SK-N-SH (cell line): ENCODE data around the gene PCED1A. TPM values are rescaled to one million over a fixed set of nuclear protein-coding genes. Genes with fewer than 3 reads are reported as not detected.

ENCODE experiments used
- CTCF ChIA-PET: fragments of 300-600, 350-600 bp; formaldehyde crosslinking; extraction: SDS; loops from one replicate; lab custom pipeline; 2021; lab: Yijun Ruan, JAX
- POLR2A ChIA-PET: fragments of 350-600 bp; sonication (Branson Sonifier 250); formaldehyde crosslinking; extraction: SDS; loops from one replicate; lab custom pipeline; 2020; ENCODE audit warnings: antibody characterized with exemption, inconsistent platforms; lab: Yijun Ruan, JAX
- DNase-seq: peaks from one replicate; pipeline ENCODE4 v3.0.0; 2012
- H2AFZ ChIP-seq: fragments of 200-600 bp; sonication (generic); 2 replicates; pipeline ENCODE4 v1.8.1; 2016; ENCODE audit warnings: antibody characterized with exemption, mild to moderate bottlenecking, low read depth
- H3F3A ChIP-seq: fragments of 200-600 bp; sonication (generic); replicated peaks from 2 replicates; pipeline ENCODE3; 2016; ENCODE audit warnings: antibody characterized with exemption, mild to moderate bottlenecking; ENCODE audit not compliant: insufficient read depth
- H3K27ac ChIP-seq, 2 experiments: fragments of 200-500 bp in 1 of 2; fragments of 200-600 bp in 1 of 2; sonication (Bioruptor generic) in 1 of 2; sonication (generic), shearing (Covaris generic) in 1 of 2; 2 replicates each; pipeline versions ENCODE4 v1.5.1 to v1.6.1; 2014 to 2016; ENCODE audit warnings: low read depth in 2 of 2, inconsistent platforms in 1 of 2, low read length in 1 of 2, mild to moderate bottlenecking in 1 of 2, mixed read lengths in 1 of 2
- H3K27me3 ChIP-seq: fragments of 200-600 bp; sonication (generic), shearing (Covaris generic); 2 replicates; pipeline ENCODE4 v1.6.1; 2016; ENCODE audit warnings: mixed run types; ENCODE audit not compliant: insufficient read depth
- H3K36me3 ChIP-seq, 2 experiments: fragments of 200-500 bp in 1 of 2; fragments of 200-600 bp in 1 of 2; sonication (Bioruptor generic) in 1 of 2; sonication (generic) in 1 of 2; replicated peaks in 1 of 2; 2 replicates each; pipeline versions ENCODE3 to v1.5.1; 2014 to 2016; ENCODE audit warnings: low read length in 1 of 2, mild to moderate bottlenecking in 1 of 2; ENCODE audit not compliant: insufficient read depth in 2 of 2, control insufficient read depth in 1 of 2
- H3K4me1 ChIP-seq, 2 experiments: fragments of 200-500 bp in 1 of 2; fragments of 200-600 bp in 1 of 2; sonication (Bioruptor generic) in 1 of 2; sonication (generic), shearing (Covaris generic) in 1 of 2; 2 replicates each; pipeline versions ENCODE4 v1.5.1 to v1.6.1; 2014 to 2016; ENCODE audit warnings: low read depth in 1 of 2, low read length in 1 of 2, mixed run types in 1 of 2; ENCODE audit not compliant: insufficient read depth in 2 of 2, control insufficient read depth in 1 of 2
- H3K4me2 ChIP-seq: fragments of 200-600 bp; sonication (generic), shearing (Covaris generic); 2 replicates; pipeline ENCODE4 v1.6.1; 2017; ENCODE audit warnings: mixed run types
- H3K4me3 ChIP-seq, 2 experiments: fragments of 200-500 bp in 1 of 2; fragments of 200-600 bp in 1 of 2; sonication (Bioruptor generic) in 1 of 2; sonication (generic), shearing (Covaris generic) in 1 of 2; 2 replicates each; pipeline versions ENCODE4 v1.5.1 to v1.8.1; 2014 to 2016; ENCODE audit warnings: low read depth in 2 of 2, inconsistent platforms in 1 of 2, low read length in 1 of 2, mild to moderate bottlenecking in 1 of 2, mixed read lengths in 1 of 2, moderate library complexity in 1 of 2
- H3K79me2 ChIP-seq: fragments of 200-600 bp; sonication (generic); 2 replicates; pipeline ENCODE4 v1.8.1; 2017; ENCODE audit warnings: mild to moderate bottlenecking; ENCODE audit not compliant: insufficient read depth
- H3K9ac ChIP-seq: fragments of 200-600 bp; sonication (generic); 2 replicates; pipeline ENCODE4 v1.6.1; 2017; ENCODE audit warnings: mixed run types
- H3K9me2 ChIP-seq: fragments of 200-600 bp; sonication (generic); 2 replicates; pipeline ENCODE4 v1.6.1; 2017; ENCODE audit warnings: mixed run types
- H3K9me3 ChIP-seq: fragments of 200-600 bp; sonication (generic); 2 replicates; pipeline ENCODE4 v1.6.1; 2017; ENCODE audit warnings: mixed run types, mild to moderate bottlenecking, moderate library complexity
- H4K20me1 ChIP-seq: fragments of 200-600 bp; sonication (generic); 2 replicates; pipeline ENCODE4 v1.6.1; 2017; ENCODE audit warnings: mild to moderate bottlenecking, mixed run types; ENCODE audit not compliant: insufficient read depth
- ELF1 ChIP-seq: IDR thresholded peaks from 2 replicates; pipeline ENCODE4 v1.4.0; 2012
- FOXM1 ChIP-seq: IDR thresholded peaks from 2 replicates; pipeline ENCODE4 v1.4.0; 2012; ENCODE audit warnings: low read depth, mild to moderate bottlenecking
- MEF2A ChIP-seq: IDR thresholded peaks from 2 replicates; pipeline ENCODE4 v1.4.0; 2012; ENCODE audit warnings: low read depth, borderline replicate concordance
- NFIC ChIP-seq: IDR thresholded peaks from 2 replicates; pipeline ENCODE4 v1.4.0; 2012; ENCODE audit warnings: borderline replicate concordance
- PBX3 ChIP-seq: IDR thresholded peaks from 2 replicates; pipeline ENCODE4; 2012
- POLR2AphosphoS5 ChIP-seq: IDR thresholded peaks from 2 replicates; pipeline ENCODE4 v1.6.1; 2012; ENCODE audit warnings: low read depth, low read length
- RAD21 ChIP-seq: IDR thresholded peaks from 2 replicates; pipeline ENCODE4 v1.6.1; 2012; ENCODE audit warnings: mild to moderate bottlenecking, low read length
- SMC3 ChIP-seq: IDR thresholded peaks from 2 replicates; pipeline ENCODE4 v1.6.1; 2012; ENCODE audit warnings: low read depth, low read length, improper control_type of control experiment
- TCF12 ChIP-seq: IDR thresholded peaks from 2 replicates; pipeline ENCODE4 v1.4.0; 2012
- TEAD4 ChIP-seq: IDR thresholded peaks from 2 replicates; pipeline ENCODE4 v1.4.0; 2012; ENCODE audit warnings: mild to moderate bottlenecking, borderline replicate concordance; ENCODE audit not compliant: insufficient read depth
- YY1 ChIP-seq: IDR thresholded peaks from 2 replicates; pipeline ENCODE4 v1.4.0; 2012; ENCODE audit warnings: low read depth, mild to moderate bottlenecking
- WGBS: methylation state at CpG from one replicate; pipeline ENCODE4 v1.1.6; 2017; ENCODE audit warnings: low lambda C conversion rate; 5-methylcytosine and 5-hydroxymethylcytosine counted together
- polyA plus RNA-seq, 3 experiments: library from polyadenylated mRNA; depleted of rRNA; stranded (reverse); fragments of >200 nt; gene quantifications; 2 replicates each; pipeline ENCODE4 v1.2.3, GENCODE V29; 2012
- TF ChIP-seq, protein P1 (sequence below): IDR thresholded peaks from 2 replicates; pipeline ENCODE4 v1.4.0; 2012; ENCODE audit warnings: low read depth, borderline replicate concordance
- TF ChIP-seq, protein P2 (sequence below): IDR thresholded peaks from 2 replicates; pipeline ENCODE4 v1.6.1; 2012; ENCODE audit warnings: mild to moderate bottlenecking, low read depth, low read length, moderate library complexity

PCED1A gene
- polyA plus RNA-seq, 1 of the 3 experiments (the other 2 are of a cell fraction): 65.2 TPM

- H3K79me2 ChIP-seq: no peaks in the 10 kb centered on the region
- H3K36me3 ChIP-seq: no peaks in the 10 kb centered on the region
- H3K9ac ChIP-seq: no peak overlapping the region
- TF ChIP-seq YY1 (no peak), TCF12 (no peak; the same call in 1 of the 2 replicates), SMC3 (no peak), POLR2AphosphoS5 (no peak), RAD21 (no peak), MEF2A (no peak)
- TF ChIP-seq, protein P1, sequence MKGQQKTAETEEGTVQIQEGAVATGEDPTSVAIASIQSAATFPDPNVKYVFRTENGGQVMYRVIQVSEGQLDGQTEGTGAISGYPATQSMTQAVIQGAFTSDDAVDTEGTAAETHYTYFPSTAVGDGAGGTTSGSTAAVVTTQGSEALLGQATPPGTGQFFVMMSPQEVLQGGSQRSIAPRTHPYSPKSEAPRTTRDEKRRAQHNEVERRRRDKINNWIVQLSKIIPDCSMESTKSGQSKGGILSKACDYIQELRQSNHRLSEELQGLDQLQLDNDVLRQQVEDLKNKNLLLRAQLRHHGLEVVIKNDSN: no peak
- H3K4me3 ChIP-seq: no peak overlapping the region
- H4K20me1 ChIP-seq: no peaks in the 10 kb centered on the region
- peaks cover 0 to 5% of the 10 kb centered on the region in 2 experiments; a peak in 1 of 4 replicates for H3K4me1 ChIP-seq
- 89% methylated on average over 2 of the region's 2 CpGs for WGBS
- H3F3A ChIP-seq: no peaks in the 10 kb centered on the region
- ChIA-PET POLR2A (no interaction called here), CTCF (no interaction called here)
- no peaks in the 10 kb centered on the region for H3K27me3 ChIP-seq
- H3K9me2 ChIP-seq: no peaks in the 10 kb centered on the region
- no peak overlapping the region for H3K27ac ChIP-seq
- DNase-seq: no peak
- no peak overlapping the region for H3K4me2 ChIP-seq
- no peaks in the 10 kb centered on the region for H3K9me3 ChIP-seq
- H2AFZ ChIP-seq: no peak overlapping the region
Observed at GRCh38 chr20:2825761-2826160, 14.7 kb downstream of the PCED1A start.

GRCh38 chr20:2822073-2822472 lies 18.4 kb downstream of the PCED1A start:
- Histone ChIP-seq H3K27ac (no peak overlapping the region), H3K4me3 (0 out of 4 replicates have a peak overlapping the region, but pooled peaks of 1 of the 2 experiments have one; percentile 4), H3K27me3 (no peaks in the 10 kb centered on the region), H4K20me1 (no peaks in the 10 kb centered on the region), H3K9ac (no peak overlapping the region), H3K79me2 (no peaks in the 10 kb centered on the region), H3K9me3 (no peaks in the 10 kb centered on the region), H3K4me1 (peaks cover 0 to 5% of the 10 kb centered on the region in 2 experiments; a peak in 1 of 4 replicates), H3K4me2 (no peak overlapping the region), H3K36me3 (no peaks in the 10 kb centered on the region), H3K9me2 (no peaks in the 10 kb centered on the region), H3F3A (no peaks in the 10 kb centered on the region), H2AFZ (no peak overlapping the region)
- ChIA-PET CTCF (interaction anchor here (0.9 kb wide), 1 partner anchor 16 kb away, joined by 3 read pairs; no protein-coding TSS in a partner anchor), POLR2A (interaction anchor here (1.1 kb wide), 1 partner anchor 13 kb away, joined by 6 read pairs; no protein-coding TSS in a partner anchor)
- TF ChIP-seq TCF12: peak; percentile 31; the same call in 1 of the 2 replicates
- no peak for TF ChIP-seq NFIC
- 33% methylated on average over 5 of the region's 5 CpGs for WGBS
- no peak for DNase-seq

DNA sequence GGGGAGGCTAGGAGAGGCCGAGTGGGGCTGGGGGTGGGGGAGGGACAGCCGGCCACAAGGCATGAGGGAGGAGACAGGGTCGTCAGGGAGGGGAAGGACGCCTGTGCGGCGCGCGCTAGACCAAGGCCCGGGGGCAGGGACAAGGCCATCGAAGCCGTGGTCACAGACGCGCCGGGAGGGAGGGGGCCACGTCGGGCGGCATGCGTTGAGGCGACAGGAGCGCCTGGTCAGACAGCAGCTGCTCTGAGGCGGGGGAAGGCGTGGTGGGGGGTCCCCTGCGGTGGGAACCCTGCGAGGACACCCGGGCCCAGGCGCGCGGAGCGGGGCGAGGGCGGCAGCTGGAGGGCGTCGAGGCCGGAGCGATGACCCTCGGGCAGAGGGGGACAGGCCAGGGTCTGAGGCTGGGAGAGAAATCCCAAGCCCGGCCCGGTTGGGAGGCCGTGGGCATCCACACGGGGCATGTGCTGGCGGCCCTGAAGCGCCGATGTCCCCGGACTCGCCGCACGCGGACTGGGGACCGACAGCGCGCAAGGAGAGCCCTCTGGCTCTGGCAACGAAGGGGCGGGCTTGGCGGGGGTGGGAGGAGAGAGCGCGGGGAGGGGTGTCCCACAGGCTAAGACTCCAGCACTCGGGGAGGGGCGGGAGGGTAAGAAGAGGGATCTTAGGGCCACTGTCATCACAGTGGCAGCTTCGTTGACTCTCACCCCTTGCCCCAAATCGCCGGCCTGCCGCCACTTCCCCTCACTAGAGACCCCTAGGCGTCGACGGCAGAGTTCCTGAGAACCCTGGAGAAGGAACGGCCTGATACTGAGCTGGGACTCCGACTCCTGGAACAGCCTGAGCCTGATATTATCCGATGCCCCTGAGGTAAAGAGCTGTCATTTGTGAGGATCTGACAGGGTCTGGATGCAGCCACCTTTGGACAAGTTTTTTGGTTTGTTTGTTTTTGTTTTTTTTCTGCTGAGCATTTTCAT lies 19.3 kb downstream of the PCED1A start:
- Histone ChIP-seq H3K4me1 (peaks cover 0 to 5% of the 10 kb centered on the region in 2 experiments; a peak in 1 of 4 replicates), H3K27ac (no peak overlapping the region), H4K20me1 (no peaks in the 10 kb centered on the region), H3K79me2 (no peaks in the 10 kb centered on the region), H3F3A (no peaks in the 10 kb centered on the region), H3K27me3 (no peaks in the 10 kb centered on the region), H3K4me3 (no peak overlapping the region), H3K9me2 (no peaks in the 10 kb centered on the region), H3K9ac (no peak overlapping the region), H3K4me2 (no peak overlapping the region), H3K36me3 (no peaks in the 10 kb centered on the region), H2AFZ (no peak overlapping the region), H3K9me3 (no peaks in the 10 kb centered on the region)
- 63% methylated on average over 56 of the region's 68 CpGs for WGBS
- DNase-seq: peak; percentile 71
- ChIA-PET POLR2A (interaction anchor here (1.1 kb wide), 1 partner anchor 13 kb away, joined by 6 read pairs; no protein-coding TSS in a partner anchor), CTCF (interaction anchor here (0.9 to 1.1 kb wide), 2 partner anchors 16 to 128 kb away, joined by 3 read pairs; partner anchors contain the start of gene EBF4)
- TF ChIP-seq, protein P1: no peak
- TF ChIP-seq PBX3 (no peak), YY1 (no peak), SMC3 (no peak), TEAD4 (no peak), ELF1 (no peak), FOXM1 (no peak), RAD21 (no peak)
- TF ChIP-seq, protein P2, sequence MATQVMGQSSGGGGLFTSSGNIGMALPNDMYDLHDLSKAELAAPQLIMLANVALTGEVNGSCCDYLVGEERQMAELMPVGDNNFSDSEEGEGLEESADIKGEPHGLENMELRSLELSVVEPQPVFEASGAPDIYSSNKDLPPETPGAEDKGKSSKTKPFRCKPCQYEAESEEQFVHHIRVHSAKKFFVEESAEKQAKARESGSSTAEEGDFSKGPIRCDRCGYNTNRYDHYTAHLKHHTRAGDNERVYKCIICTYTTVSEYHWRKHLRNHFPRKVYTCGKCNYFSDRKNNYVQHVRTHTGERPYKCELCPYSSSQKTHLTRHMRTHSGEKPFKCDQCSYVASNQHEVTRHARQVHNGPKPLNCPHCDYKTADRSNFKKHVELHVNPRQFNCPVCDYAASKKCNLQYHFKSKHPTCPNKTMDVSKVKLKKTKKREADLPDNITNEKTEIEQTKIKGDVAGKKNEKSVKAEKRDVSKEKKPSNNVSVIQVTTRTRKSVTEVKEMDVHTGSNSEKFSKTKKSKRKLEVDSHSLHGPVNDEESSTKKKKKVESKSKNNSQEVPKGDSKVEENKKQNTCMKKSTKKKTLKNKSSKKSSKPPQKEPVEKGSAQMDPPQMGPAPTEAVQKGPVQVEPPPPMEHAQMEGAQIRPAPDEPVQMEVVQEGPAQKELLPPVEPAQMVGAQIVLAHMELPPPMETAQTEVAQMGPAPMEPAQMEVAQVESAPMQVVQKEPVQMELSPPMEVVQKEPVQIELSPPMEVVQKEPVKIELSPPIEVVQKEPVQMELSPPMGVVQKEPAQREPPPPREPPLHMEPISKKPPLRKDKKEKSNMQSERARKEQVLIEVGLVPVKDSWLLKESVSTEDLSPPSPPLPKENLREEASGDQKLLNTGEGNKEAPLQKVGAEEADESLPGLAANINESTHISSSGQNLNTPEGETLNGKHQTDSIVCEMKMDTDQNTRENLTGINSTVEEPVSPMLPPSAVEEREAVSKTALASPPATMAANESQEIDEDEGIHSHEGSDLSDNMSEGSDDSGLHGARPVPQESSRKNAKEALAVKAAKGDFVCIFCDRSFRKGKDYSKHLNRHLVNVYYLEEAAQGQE: no peak
